Effector memory CD8-positive, alpha-beta T cell (primary cell): Measurements from ENCODE around the gene ABTB2.

Experiments
- ATAC-seq: fragments of 150-1000 bp; cut with Tn5 transposase; replicated peaks from 2 replicates; pipeline ENCODE4 v1.10.0; 2021; ENCODE audit warnings: mild to moderate bottlenecking, moderate library complexity
- DNase-seq, 3 experiments: peaks; one replicate each; pipeline ENCODE4 v3.0.0; 2021
- H3K27ac Mint-ChIP-seq, 2 donors: one replicate each; pipeline ENCODE4 v1.8.0; 2022; ENCODE audit warnings: mild to moderate bottlenecking in 2 of 2, mixed read lengths in 2 of 2, moderate library complexity in 2 of 2
- H3K27me3 Mint-ChIP-seq, 2 donors: one replicate each; pipeline ENCODE4 v1.8.0; 2022; ENCODE audit warnings: mixed read lengths in 2 of 2
- H3K36me3 Mint-ChIP-seq: one replicate; pipeline ENCODE4 v1.8.0; 2022; ENCODE audit warnings: mild to moderate bottlenecking, moderate library complexity, mixed read lengths; ENCODE audit not compliant: insufficient read depth
- H3K4me1 Mint-ChIP-seq, 2 donors: one replicate each; pipeline ENCODE4 v1.8.0; 2022; ENCODE audit warnings: low read depth in 2 of 2, mixed read lengths in 2 of 2
- H3K4me3 Mint-ChIP-seq, 2 donors: one replicate each; pipeline ENCODE4 v1.8.0; 2022; ENCODE audit warnings: mild to moderate bottlenecking in 2 of 2, mixed read lengths in 2 of 2, moderate library complexity in 2 of 2
- H3K9me3 Mint-ChIP-seq, 2 donors: one replicate each; pipeline ENCODE4 v1.8.0; 2022; ENCODE audit warnings: mixed read lengths in 2 of 2

Gene ABTB2

GRCh38 chr11:34149274-34149673 is 208.5 kb downstream of the ABTB2 start:
- Mint-ChIP-seq H3K36me3 (peaks cover 40% of the 10 kb centered on the region), H3K27me3 (no peaks in the 10 kb centered on the region)
- no peak for DNase-seq

GRCh38 chr11:34148504-34149165 is 209.2 kb downstream of the ABTB2 start:
- Mint-ChIP-seq H3K36me3 (peaks cover 46% of the 10 kb centered on the region), H3K4me3 (no peak overlapping the region), H3K27me3 (no peaks in the 10 kb centered on the region), H3K9me3 (no peaks in the 10 kb centered on the region), H3K27ac (no peak overlapping the region), H3K4me1 (peaks cover 4 to 9% of the 10 kb centered on the region in 2 donors)
- ATAC-seq (no peak), DNase-seq (no peak)

More at GRCh38 chr11:34149274-34149673, 208.5 kb downstream of the ABTB2 start:
- H3K4me1 Mint-ChIP-seq: peaks cover 4 to 9% of the 10 kb centered on the region in 2 donors
- no peak for ATAC-seq
- no peaks in the 10 kb centered on the region for H3K9me3 Mint-ChIP-seq
- H3K4me3 Mint-ChIP-seq: no peak overlapping the region
- H3K27ac Mint-ChIP-seq: peak overlapping the region in 1 of 2 donors; percentile 28

DNA sequence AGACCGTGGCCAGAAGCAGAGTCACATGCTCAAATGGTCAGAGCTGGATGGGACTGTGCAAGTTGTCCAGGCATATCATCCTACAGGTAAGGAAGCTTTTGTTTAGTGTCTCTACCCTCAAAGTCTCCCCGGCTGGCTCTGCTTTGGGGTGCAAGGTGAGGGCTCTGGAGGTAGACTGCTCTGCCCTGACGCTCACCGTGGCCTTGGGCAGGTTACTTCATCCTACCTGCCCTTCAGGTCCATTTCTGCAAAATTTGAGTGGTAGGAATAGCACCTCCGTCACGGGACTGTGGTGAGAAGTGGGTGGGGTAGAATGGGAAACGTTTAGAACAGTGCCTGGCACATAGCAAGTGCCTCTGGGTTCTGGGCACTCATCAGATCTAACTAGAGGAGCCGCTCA is 210.2 kb downstream of the ABTB2 start:
- peaks cover 53% of the 10 kb centered on the region for H3K36me3 Mint-ChIP-seq

DNA sequence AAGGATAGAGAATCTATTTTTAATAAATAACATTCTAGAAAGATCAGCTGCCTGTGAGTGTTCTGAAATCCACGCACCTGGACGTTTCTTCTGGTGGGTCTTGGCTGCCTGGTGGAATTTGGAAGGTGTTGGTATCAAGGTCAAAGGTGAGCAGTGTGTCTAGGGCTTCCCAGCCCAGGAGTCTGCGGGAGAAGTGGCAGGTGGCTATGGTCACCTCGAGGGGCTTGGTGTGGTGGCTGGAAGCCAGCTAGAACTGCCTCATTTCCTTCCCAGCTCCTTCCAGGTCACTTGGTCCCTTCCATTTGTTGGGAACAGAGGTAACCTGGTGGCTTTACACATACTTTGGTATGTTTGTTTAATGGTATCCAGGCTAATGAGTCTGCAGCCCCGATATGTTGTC is 210.9 kb downstream of the ABTB2 start:
- no peak overlapping the region for H3K4me3 Mint-ChIP-seq
- no peaks in the 10 kb centered on the region for H3K27me3 Mint-ChIP-seq
- H3K36me3 Mint-ChIP-seq: peaks cover 60% of the 10 kb centered on the region
- peak overlapping the region in 1 of 2 donors; percentile 15 for H3K27ac Mint-ChIP-seq
- peaks cover 0 to 2% of the 10 kb centered on the region in 2 donors for H3K4me1 Mint-ChIP-seq
- ATAC-seq (no peak), DNase-seq (no peak)
- H3K9me3 Mint-ChIP-seq: no peaks in the 10 kb centered on the region

More for the DNA sequence above, 210.2 kb downstream of the ABTB2 start:
- DNase-seq (no peak), ATAC-seq (no peak)
- Mint-ChIP-seq H3K27me3 (no peaks in the 10 kb centered on the region), H3K9me3 (no peaks in the 10 kb centered on the region), H3K4me1 (peaks cover under 1 to 5% of the 10 kb centered on the region in 2 donors), H3K4me3 (no peak overlapping the region), H3K27ac (peak overlapping the region in 1 of 2 donors; percentile 26)

DNA sequence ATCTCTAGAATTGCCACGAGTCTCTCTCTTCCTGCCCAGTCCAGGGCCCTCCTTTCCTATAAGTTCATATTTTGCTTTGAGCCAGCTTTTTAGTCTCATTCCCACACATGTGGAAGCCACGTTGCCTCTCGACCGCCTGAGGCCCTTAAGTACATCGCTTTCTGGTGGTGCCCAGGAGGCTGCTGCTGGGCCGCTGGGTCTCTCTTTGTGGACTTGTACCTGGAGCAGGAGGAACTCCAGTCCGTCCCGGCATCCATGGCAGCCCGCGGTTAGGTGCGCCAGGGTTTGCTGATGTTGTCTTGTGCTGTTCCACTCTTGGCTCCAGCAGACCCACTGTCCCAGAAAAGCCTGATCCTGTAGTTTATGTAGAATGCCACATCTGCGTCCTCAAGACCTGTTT is 211.4 kb downstream of the ABTB2 start:
- Mint-ChIP-seq H3K4me3 (no peak overlapping the region), H3K36me3 (peaks cover 64% of the 10 kb centered on the region), H3K9me3 (no peaks in the 10 kb centered on the region), H3K4me1 (no peaks in the 10 kb centered on the region), H3K27ac (peak overlapping the region in 1 of 2 donors; percentile 15), H3K27me3 (no peaks in the 10 kb centered on the region)
- DNase-seq (no peak), ATAC-seq (no peak)

- H3K27me3 Mint-ChIP-seq: no peaks in the 10 kb centered on the region
- no peaks in the 10 kb centered on the region for H3K4me1 Mint-ChIP-seq
- peaks cover 64% of the 10 kb centered on the region for H3K36me3 Mint-ChIP-seq
- ATAC-seq (no peak), DNase-seq (no peak)
- H3K27ac Mint-ChIP-seq: no peak overlapping the region
- H3K4me3 Mint-ChIP-seq: no peak overlapping the region
- no peaks in the 10 kb centered on the region for H3K9me3 Mint-ChIP-seq
These were observed 211.9 kb downstream of the ABTB2 start for GRCh38 chr11:34145847-34146381.

DNA sequence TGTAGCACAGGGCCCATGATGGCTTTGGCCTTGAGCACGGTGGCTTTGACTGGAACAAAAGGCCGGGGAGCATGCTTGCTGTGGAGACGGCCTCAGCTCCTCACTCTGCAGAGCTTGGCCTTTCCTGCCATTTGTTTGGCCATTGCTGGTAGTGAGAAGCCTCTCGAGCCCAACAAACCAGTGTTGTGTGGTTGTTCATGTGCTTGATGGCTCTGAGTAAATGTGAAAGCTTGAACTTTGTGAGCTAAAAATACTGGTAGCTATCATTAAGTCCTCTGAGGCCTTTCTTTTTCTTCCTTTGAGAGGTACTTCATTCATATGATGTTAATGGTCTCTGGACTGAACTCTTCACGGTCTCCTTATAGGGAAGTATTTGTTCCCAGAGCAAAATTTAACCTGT is 212.7 kb downstream of the ABTB2 start:
- peaks cover 67% of the 10 kb centered on the region for H3K36me3 Mint-ChIP-seq
- ATAC-seq (no peak), DNase-seq (no peak)
- no peaks in the 10 kb centered on the region for H3K27me3 Mint-ChIP-seq
- no peak overlapping the region for H3K27ac Mint-ChIP-seq
- no peaks in the 10 kb centered on the region for H3K9me3 Mint-ChIP-seq
- no peaks in the 10 kb centered on the region for H3K4me1 Mint-ChIP-seq
- no peak overlapping the region for H3K4me3 Mint-ChIP-seq

DNA sequence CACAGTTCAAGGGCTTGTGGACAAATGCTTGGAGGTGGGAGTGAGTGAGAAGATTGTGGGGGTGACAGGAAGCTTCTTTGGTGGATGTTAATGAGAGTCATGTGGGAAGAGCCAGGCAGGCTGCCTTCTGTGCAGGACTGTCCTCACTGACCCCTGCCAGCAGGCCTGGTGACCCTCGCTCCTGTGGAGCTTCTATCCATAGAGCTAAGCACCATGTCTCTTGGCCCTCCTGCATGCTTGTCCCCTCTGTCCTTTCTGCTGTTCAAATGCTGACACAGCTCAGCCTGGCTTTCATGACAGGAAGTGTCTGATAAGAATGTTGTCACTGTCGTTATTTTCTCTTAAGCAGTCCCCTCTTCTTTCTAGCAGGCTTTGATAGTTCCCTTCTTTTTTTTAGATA is 214.8 kb downstream of the ABTB2 start:
- H3K4me1 Mint-ChIP-seq: peaks cover 0 to 3% of the 10 kb centered on the region in 2 donors
- peak overlapping the region in 1 of 2 donors; percentile 26 for H3K27ac Mint-ChIP-seq
- no peaks in the 10 kb centered on the region for H3K27me3 Mint-ChIP-seq
- no peaks in the 10 kb centered on the region for H3K9me3 Mint-ChIP-seq
- ATAC-seq (no peak), DNase-seq (no peak)
- peaks cover 69% of the 10 kb centered on the region for H3K36me3 Mint-ChIP-seq
- H3K4me3 Mint-ChIP-seq: no peak overlapping the region

DNA sequence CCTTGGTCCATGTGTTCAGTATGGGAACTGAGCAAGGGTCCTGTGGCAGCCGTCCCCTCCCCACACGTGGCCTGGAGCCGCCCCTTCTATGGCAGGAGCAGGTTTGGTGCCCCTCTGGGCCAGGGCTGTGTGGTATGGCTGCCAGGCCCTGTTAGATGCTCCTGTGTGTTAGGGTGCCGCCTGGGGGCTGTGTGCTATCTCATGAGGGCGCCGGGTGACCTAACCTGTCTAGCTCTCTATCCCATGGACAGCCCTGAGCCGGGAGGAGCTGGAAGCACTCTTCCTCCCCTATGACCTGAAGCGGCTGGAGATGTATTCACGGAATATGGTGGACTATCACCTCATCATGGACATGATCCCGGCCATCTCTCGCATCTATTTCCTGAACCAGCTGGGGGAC is 217.7 kb downstream of the ABTB2 start:
- H3K36me3 Mint-ChIP-seq: peaks cover 57% of the 10 kb centered on the region
- H3K9me3 Mint-ChIP-seq: no peaks in the 10 kb centered on the region
- ATAC-seq (no peak), DNase-seq (no peak)
- no peak overlapping the region for H3K4me3 Mint-ChIP-seq
- H3K27ac Mint-ChIP-seq: no peak overlapping the region
- peaks cover 0 to 14% of the 10 kb centered on the region in 2 donors for H3K4me1 Mint-ChIP-seq
- H3K27me3 Mint-ChIP-seq: no peaks in the 10 kb centered on the region

DNA sequence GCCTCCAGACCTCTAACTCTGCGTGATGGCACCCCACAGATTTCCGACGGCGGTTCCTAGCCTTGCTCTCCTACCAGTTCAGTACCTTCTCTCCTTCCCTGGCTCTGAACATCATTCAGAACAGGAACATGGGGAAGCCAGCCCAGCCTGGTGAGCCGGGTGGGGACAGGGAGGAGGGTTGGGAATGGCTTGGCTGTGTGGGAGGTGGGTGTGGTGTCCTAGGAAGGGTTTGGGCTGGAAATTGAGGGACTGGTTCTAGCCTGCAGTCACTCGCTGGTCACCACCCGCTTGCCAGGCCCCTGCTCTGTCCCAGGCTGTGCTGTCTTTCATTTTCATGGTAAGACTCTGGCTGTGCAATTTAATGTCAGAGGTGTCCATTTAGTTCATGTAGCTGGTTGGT is 218.5 kb downstream of the ABTB2 start:
- ATAC-seq: no peak
- Mint-ChIP-seq H3K36me3 (peaks cover 55% of the 10 kb centered on the region), H3K9me3 (no peaks in the 10 kb centered on the region), H3K27ac (peak overlapping the region in 1 of 2 donors; percentile 50), H3K27me3 (no peaks in the 10 kb centered on the region), H3K4me1 (peaks cover 0 to 14% of the 10 kb centered on the region in 2 donors), H3K4me3 (no peak overlapping the region)
- no peak for DNase-seq

DNA sequence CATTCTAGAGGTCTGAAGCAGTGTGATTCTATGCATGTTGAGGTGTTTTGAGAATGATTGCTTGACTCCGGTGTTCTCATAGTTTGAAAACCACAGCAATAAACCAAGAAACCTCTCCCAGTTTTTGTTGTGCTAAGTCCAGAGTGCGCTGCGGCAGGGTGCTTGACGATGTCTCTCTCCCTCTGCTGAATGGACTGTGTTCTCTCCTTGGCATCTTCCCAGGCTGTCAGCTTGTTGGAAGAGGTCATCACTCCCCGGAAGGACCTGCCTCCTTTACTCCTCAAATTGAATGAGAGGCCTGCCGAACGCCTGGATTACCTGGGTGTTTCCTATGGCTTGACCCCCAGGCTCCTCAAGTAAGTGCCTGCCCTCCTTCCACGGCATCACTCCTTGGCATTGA is 221.4 kb downstream of the ABTB2 start:
- Mint-ChIP-seq H3K27ac (peak overlapping the region in 1 of 2 donors; percentile 7), H3K27me3 (no peaks in the 10 kb centered on the region), H3K36me3 (peaks cover 46% of the 10 kb centered on the region), H3K9me3 (no peaks in the 10 kb centered on the region), H3K4me3 (no peak overlapping the region), H3K4me1 (peaks cover 0 to 14% of the 10 kb centered on the region in 2 donors)
- no peak for ATAC-seq
- DNase-seq: no peak

- H3K27ac Mint-ChIP-seq: no peak overlapping the region
- no peaks in the 10 kb centered on the region for H3K27me3 Mint-ChIP-seq
- H3K9me3 Mint-ChIP-seq: no peaks in the 10 kb centered on the region
- H3K36me3 Mint-ChIP-seq: peaks cover 56% of the 10 kb centered on the region
- ATAC-seq: no peak
- H3K4me3 Mint-ChIP-seq: no peak overlapping the region
- no peak for DNase-seq
- H3K4me1 Mint-ChIP-seq: peaks cover 0 to 14% of the 10 kb centered on the region in 2 donors
These were observed 222.4 kb downstream of the ABTB2 start for GRCh38 chr11:34135439-34135838.

DNA sequence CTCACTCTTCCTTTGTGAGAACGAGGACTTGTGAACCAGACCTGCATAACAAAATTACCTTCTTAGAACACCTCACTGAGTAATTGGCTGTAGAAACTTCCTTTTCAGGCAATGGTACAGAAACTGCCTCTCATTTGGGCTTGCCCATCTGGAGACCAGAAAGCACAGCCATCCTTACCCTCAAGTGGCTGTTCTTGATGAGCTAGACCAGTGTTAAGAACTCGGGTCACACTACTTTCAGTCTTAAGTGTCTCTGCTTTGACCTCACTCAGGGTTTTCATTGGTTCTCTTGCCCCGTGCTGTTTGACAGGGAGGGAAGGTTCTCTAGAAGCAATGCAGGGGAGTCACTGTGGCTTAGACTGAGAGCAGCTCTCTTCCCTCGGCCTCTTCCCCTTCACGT is 223.0 kb downstream of the ABTB2 start:
- H3K36me3 Mint-ChIP-seq: peaks cover 55% of the 10 kb centered on the region

DNA sequence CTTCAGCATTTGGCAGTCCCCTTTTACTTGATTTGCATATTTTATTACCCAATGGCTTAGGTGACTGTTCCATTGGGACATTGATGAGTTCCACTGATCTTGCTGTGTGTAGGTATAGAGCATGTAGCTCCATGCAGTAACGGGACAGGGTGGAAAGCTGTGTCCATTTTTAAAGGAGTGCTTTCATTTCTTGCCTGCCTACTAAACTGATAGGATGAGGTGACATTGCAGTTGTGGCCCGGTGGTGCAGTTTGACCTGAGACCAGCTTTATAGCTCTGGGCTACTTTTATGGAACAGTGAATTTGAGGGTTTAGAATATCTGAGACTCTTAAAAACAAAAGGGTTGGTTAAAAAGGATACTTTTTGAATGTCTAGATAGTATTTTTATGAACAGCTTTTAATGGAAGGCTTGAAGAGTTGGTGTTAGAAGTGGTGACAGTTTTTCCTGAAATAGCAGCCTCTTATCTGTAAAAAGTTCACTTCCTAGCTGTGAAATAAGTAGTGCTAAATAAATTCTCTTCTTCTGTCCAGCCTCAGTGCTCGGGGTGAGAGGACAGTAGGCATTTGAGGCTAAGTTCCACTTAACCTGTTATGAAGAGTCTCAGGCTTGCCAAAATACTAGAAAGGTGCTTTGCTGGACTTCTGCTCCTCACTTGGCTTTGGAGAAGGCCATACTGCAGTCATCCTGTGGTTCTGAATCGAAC is 225.4 kb downstream of the ABTB2 start:
- no peaks in the 10 kb centered on the region for H3K9me3 Mint-ChIP-seq
- H3K27me3 Mint-ChIP-seq: no peaks in the 10 kb centered on the region
- DNase-seq (no peak), ATAC-seq (no peak)
- H3K27ac Mint-ChIP-seq: peak overlapping the region in 1 of 2 donors; percentile 64
- no peak overlapping the region for H3K4me3 Mint-ChIP-seq
- peaks cover 0 to 5% of the 10 kb centered on the region in 2 donors for H3K4me1 Mint-ChIP-seq
- H3K36me3 Mint-ChIP-seq: peaks cover 73% of the 10 kb centered on the region

More for the DNA sequence above, 223.0 kb downstream of the ABTB2 start:
- Mint-ChIP-seq H3K4me3 (no peak overlapping the region), H3K27me3 (no peaks in the 10 kb centered on the region), H3K9me3 (no peaks in the 10 kb centered on the region), H3K27ac (no peak overlapping the region), H3K4me1 (peaks cover 0 to 14% of the 10 kb centered on the region in 2 donors)
- ATAC-seq: no peak
- DNase-seq: no peak
